HFFc6 (cell line): Measurements from ENCODE around the gene MOGAT1. TPM values are rescaled to one million over a fixed set of nuclear protein-coding genes. Genes with fewer than 3 reads are reported as not detected.

Source experiments
- DNase-seq: peaks from one replicate; pipeline ENCODE4 v3.0.0-alpha.2; 2018
- H3K27ac Mint-ChIP-seq: 2 replicates; pipeline ENCODE4 v1.8.0; 2020; ENCODE audit warnings: mild to moderate bottlenecking, mixed read lengths
- H3K27me3 Mint-ChIP-seq: 2 replicates; pipeline ENCODE4 v1.8.0; 2021; ENCODE audit warnings: mild to moderate bottlenecking, moderate library complexity, mixed read lengths; ENCODE audit not compliant: insufficient read depth
- H3K36me3 Mint-ChIP-seq: 2 replicates; pipeline ENCODE4 v1.8.0; 2021; ENCODE audit warnings: low read depth, mixed read lengths
- H3K4me1 Mint-ChIP-seq: 2 replicates; pipeline ENCODE4 v1.8.0; 2020; ENCODE audit warnings: low read depth, mixed read lengths
- H3K4me3 Mint-ChIP-seq: 2 replicates; pipeline ENCODE4 v1.8.0; 2020; ENCODE audit warnings: mild to moderate bottlenecking, moderate library complexity, mixed read lengths
- H3K9me3 Mint-ChIP-seq: 2 replicates; pipeline ENCODE4 v1.8.0; 2020; ENCODE audit warnings: mild to moderate bottlenecking, mixed read lengths
- total RNA-seq, 6 experiments: library from RNA; stranded (reverse); fragmentation: NEBNext Ultra II Directional; extraction: Animal tissue kit (Norgen Biotek cat#: 25700); gene quantifications; 2 replicates in 1 of 6; 3 replicates in 5 of 6; pipeline ENCODE4 v1.2.3, GENCODE V29; 2021
- TF ChIP-seq, protein P1 (sequence below): fragments of 200-600 bp; sonication (generic); IDR thresholded peaks from 2 replicates; pipeline ENCODE4 v1.5.0; 2021; ENCODE audit warnings: antibody characterized with exemption, mild to moderate bottlenecking

MOGAT1 gene
- total RNA-seq, 6 experiments from 2014 or later, result not detected

DNA sequence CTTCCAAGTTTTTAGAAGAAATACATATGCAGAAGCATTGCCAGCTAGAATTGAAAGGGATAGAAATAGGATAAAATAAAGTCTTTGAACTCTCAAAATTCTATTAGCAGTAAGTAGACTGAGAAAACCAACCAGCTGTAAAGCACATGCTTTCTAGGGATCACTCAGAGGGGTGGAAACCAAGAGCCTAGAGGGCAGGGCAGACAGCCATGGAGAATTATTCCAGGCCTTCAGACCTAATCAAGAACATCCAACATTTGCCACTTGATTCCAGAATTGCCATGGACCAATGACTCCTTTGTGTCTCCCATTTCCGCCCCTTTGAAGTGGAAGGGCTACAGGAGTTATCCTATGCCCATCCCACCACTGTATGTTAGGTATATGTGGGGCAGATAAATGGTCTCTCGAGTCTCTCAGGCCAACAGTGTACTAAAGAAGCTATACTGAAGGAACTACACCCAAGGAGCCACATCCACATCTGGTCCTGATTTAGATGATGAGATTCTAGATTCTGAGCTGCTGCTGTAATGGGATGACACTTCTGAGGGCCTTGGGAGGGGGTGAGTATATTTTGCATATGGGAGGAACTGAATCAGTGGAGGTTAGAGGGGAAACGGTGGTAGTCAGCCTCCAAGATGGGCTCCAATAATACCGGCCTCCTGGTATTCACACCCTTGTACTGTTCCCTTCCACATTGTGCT is 19.6 kb upstream of the MOGAT1 start:
- Mint-ChIP-seq H3K4me3 (peak overlapping the region; percentile 11), H3K36me3 (peaks cover 19% of the 10 kb centered on the region)

DNA sequence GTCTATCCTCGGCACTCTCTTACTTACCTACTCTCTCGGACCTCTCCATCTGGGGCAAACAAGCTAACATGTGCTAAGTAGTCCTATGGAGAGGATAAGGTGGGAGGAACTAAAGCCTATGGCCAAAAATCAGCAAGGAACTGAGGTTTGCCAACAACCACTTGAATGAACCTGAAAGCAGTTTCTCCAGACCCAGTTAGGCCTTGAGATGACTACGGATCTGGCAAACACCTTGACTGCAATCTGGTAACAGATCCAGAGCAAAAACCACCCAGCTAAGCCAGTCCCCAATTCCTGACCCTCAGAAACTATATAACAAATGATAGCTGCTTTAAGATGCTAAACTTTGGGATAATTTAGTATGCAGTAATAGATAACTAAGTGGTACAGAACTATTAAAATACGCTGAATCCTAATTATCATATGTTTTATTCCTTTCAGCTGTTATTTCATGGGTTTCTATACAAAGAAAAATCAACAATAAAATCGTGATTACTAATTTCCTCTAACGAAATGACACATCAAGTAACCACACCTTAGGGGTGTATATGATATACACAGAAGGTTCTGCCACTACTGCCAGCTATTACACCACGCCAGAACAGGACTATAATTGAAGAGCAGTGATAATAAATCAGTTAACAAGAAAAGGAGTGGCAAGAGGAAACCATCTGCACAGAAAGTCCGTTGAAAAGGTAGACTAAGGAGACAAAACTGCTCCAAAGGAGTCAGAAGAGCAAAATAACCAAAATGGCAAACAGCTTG is 18.8 kb upstream of the MOGAT1 start:
- peaks cover 64% of the 10 kb centered on the region for H3K4me1 Mint-ChIP-seq
- H3K27me3 Mint-ChIP-seq, result no peaks in the 10 kb centered on the region
- no peaks in the 10 kb centered on the region for H3K9me3 Mint-ChIP-seq
- H3K36me3 Mint-ChIP-seq, result peaks cover 19% of the 10 kb centered on the region
- H3K27ac Mint-ChIP-seq, result peak overlapping the region; percentile 58
- TF ChIP-seq, protein P1, sequence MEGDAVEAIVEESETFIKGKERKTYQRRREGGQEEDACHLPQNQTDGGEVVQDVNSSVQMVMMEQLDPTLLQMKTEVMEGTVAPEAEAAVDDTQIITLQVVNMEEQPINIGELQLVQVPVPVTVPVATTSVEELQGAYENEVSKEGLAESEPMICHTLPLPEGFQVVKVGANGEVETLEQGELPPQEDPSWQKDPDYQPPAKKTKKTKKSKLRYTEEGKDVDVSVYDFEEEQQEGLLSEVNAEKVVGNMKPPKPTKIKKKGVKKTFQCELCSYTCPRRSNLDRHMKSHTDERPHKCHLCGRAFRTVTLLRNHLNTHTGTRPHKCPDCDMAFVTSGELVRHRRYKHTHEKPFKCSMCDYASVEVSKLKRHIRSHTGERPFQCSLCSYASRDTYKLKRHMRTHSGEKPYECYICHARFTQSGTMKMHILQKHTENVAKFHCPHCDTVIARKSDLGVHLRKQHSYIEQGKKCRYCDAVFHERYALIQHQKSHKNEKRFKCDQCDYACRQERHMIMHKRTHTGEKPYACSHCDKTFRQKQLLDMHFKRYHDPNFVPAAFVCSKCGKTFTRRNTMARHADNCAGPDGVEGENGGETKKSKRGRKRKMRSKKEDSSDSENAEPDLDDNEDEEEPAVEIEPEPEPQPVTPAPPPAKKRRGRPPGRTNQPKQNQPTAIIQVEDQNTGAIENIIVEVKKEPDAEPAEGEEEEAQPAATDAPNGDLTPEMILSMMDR, result no peak
- peak overlapping the region; percentile 100 for H3K4me3 Mint-ChIP-seq
- no peak for DNase-seq

More for the DNA sequence above, 19.6 kb upstream of the MOGAT1 start:
- TF ChIP-seq, protein P1, result no peak
- peak; percentile 34 for DNase-seq
- Mint-ChIP-seq H3K27ac (peak overlapping the region; percentile 40), H3K27me3 (no peaks in the 10 kb centered on the region), H3K4me1 (peaks cover 57% of the 10 kb centered on the region), H3K9me3 (no peaks in the 10 kb centered on the region)

GRCh38 chr2:222653280-222653679 is 18.2 kb upstream of the MOGAT1 start:
- peaks cover 64% of the 10 kb centered on the region for H3K4me1 Mint-ChIP-seq
- H3K27me3 Mint-ChIP-seq, result no peaks in the 10 kb centered on the region
- peak overlapping the region; percentile 100 for H3K4me3 Mint-ChIP-seq
- H3K9me3 Mint-ChIP-seq, result no peaks in the 10 kb centered on the region
- TF ChIP-seq, protein P1, result no peak
- peaks cover 19% of the 10 kb centered on the region for H3K36me3 Mint-ChIP-seq
- H3K27ac Mint-ChIP-seq, result peak overlapping the region; percentile 58
- no peak for DNase-seq

DNA sequence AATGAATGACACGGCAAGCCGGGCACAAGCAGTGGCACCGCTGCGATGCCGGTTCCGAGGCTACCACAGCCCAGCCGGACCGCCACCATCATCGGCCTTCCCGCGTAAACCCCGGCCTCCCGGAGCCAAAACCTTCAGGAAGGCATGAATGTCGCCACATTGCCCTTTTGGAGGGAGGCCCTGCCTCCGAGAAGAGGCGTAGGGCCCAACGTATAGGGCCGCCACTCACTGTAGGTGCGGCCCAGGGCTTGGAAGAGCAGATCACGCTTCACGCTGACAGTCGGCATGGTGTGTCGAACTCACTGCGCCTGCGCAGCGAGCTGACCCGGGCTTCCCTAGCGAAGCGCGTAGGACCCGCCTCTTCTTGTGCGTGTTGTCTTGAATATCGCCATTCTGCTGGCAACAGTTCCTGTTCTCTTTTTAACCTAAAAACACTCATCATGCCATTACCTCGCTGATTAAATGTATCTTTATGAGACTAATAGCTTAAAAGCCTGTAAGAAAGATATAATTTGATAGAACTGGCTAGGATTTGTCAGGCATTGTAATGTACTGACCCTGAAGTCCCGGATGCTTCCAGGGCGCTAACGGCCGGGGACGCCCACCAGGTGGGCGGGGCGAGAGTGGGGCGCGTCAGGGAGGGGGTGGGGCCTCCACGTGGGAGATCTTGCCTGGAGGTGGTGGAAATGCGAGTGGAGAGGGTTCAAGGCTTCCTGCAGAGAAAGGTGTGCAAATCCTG is 15.5 kb upstream of the MOGAT1 start, which contains the start of gene FARSB:
TSS of gene FARSB (minus strand) at position 306 of the 739 bp plus-strand sequence. CDS start at position 287, 19 bp downstream.
- H3K4me3 Mint-ChIP-seq, result peak within 1 kb of the TSS; percentile 100
- H3K27me3 Mint-ChIP-seq, result no peaks in the 10 kb centered on the region
- peak within 1 kb of the TSS; percentile 99 for H3K27ac Mint-ChIP-seq
- H3K4me1 Mint-ChIP-seq, result peaks cover 52% of the 10 kb centered on the region
- TF ChIP-seq, protein P1, result no peak
- DNase-seq, result peak; percentile 91
- H3K9me3 Mint-ChIP-seq, result no peaks in the 10 kb centered on the region
- H3K36me3 Mint-ChIP-seq, result peaks cover 15% of the 10 kb centered on the region
